BJ (cell line): ENCODE data around the gene EID1. TPM values are rescaled to one million over a fixed set of nuclear protein-coding genes. Genes with fewer than 3 reads are reported as not detected.

ENCODE experiments used
- CTCF ChIA-PET: fragments of 350-600 bp; formaldehyde crosslinking; extraction: SDS; loops from one replicate; lab custom pipeline; 2021; ENCODE audit warnings: antibody characterized with exemption, inconsistent platforms; lab: Yijun Ruan, JAX
- POLR2A ChIA-PET: fragments of 300-600 bp; sonication (Branson Sonifier 250); formaldehyde crosslinking; extraction: SDS; loops from one replicate; lab custom pipeline; 2021; ENCODE audit warnings: antibody characterized with exemption; lab: Charles Lee
- DNase-seq: peaks from one replicate; pipeline ENCODE4 v3.0.0-alpha.2; 2011; ENCODE audit warnings: low read depth
- H3K27me3 ChIP-seq: 2 replicates; pipeline ENCODE4 v1.6.0; 2011; ENCODE audit warnings: low read length; ENCODE audit not compliant: control insufficient read depth, insufficient read depth
- H3K36me3 ChIP-seq: 2 replicates; pipeline ENCODE4 v1.5.1; 2011; ENCODE audit warnings: low read length; ENCODE audit not compliant: control insufficient read depth, insufficient read depth
- H3K4me3 ChIP-seq: 2 replicates; pipeline ENCODE4 v1.5.1; 2011; ENCODE audit warnings: low read depth, mild to moderate bottlenecking, control low read depth, low read length
- polyA plus RNA-seq: library from polyadenylated mRNA; depleted of rRNA; stranded (reverse); fragments of >200 nt; gene quantifications from 2 replicates; pipeline ENCODE4 v1.2.3, GENCODE V29; 2011; rRNA removed
- TF ChIP-seq, protein P1 (sequence below): IDR thresholded peaks from 2 replicates; pipeline ENCODE4 v1.5.1; 2011; ENCODE audit warnings: low read depth, mild to moderate bottlenecking, control low read depth, inconsistent platforms, low read length, moderate library complexity; ENCODE audit not compliant: insufficient read depth

Gene EID1
- polyA plus RNA-seq, 1 experiment = 165 TPM

DNA sequence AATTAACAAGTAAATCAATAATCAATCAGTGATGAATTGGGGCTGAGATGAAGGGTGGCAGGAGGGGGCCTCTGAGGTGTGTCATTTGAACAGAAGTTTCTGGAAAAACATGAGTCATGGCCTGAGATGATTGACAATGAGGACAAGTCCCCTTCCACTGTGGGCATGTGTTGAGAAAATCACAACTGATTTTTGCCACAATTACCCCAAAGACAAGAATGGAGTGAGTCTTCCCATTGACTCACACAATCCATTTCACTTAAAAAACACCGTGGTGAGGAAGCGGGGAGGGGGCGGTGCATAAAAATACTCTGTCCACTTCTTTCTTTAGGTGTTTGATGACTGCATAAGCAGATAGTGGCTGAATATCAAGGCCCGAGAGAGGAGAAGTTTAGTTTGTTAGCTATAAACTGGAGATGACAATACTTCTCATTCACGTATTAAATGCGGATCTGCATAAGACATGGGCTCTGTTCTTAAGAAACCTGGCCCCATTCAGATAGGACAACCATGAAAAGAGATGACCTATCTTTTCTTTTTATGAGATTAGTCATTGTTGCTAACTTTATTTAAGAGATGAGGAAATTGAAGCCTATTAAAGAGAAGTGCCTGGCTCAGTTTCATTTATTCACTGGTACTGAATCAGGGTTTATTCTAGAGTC, 51.1 kb downstream of the EID1 start:
- POLR2A ChIA-PET = no interaction called here
- Histone ChIP-seq H3K36me3 (no peaks in the 10 kb centered on the region), H3K4me3 (no peak overlapping the region), H3K27me3 (no peaks in the 10 kb centered on the region)
- CTCF ChIA-PET = no interaction called here
- TF ChIP-seq, protein P1, sequence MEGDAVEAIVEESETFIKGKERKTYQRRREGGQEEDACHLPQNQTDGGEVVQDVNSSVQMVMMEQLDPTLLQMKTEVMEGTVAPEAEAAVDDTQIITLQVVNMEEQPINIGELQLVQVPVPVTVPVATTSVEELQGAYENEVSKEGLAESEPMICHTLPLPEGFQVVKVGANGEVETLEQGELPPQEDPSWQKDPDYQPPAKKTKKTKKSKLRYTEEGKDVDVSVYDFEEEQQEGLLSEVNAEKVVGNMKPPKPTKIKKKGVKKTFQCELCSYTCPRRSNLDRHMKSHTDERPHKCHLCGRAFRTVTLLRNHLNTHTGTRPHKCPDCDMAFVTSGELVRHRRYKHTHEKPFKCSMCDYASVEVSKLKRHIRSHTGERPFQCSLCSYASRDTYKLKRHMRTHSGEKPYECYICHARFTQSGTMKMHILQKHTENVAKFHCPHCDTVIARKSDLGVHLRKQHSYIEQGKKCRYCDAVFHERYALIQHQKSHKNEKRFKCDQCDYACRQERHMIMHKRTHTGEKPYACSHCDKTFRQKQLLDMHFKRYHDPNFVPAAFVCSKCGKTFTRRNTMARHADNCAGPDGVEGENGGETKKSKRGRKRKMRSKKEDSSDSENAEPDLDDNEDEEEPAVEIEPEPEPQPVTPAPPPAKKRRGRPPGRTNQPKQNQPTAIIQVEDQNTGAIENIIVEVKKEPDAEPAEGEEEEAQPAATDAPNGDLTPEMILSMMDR = no peak
- no peak for DNase-seq

DNA sequence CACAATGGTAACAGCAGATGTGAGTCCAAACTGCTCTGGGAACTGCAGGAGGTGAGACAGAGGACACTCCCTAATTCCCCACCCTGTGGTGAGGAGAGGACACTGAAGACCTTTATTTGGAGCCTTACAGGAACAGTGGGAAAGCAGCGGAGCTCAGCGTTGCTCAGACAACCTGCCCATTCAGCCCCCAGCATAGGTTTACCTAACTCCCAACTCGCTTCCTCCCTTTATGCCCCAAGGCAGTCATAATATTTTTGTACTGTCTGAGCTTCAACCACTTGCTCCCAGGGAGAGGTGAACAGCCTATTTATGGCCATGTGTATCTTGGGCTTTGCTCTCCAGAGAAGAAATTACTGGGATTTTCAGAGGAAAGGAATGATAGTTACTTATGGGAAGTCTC, 51.7 kb downstream of the EID1 start:
- CTCF ChIA-PET = interaction anchor here (1.5 kb wide), 1 partner anchor 17 kb away, joined by 3 read pairs; no protein-coding TSS in a partner anchor
- H3K36me3 ChIP-seq = no peaks in the 10 kb centered on the region
- POLR2A ChIA-PET = no interaction called here
- TF ChIP-seq, protein P1 = no peak
- DNase-seq = no peak
- H3K27me3 ChIP-seq = no peaks in the 10 kb centered on the region
- no peak overlapping the region for H3K4me3 ChIP-seq

Other genes starting within 250 kb of the EID1 start
- 565 and 572 TPM in 2 replicates for gene FBN1, start 232.4 kb upstream of the EID1 start, polyA plus RNA-seq
- 0.77 and 1.4 TPM in 2 replicates for gene CEP152, start 67.1 kb upstream of the EID1 start, polyA plus RNA-seq
- 0.74 and 0.86 TPM in 2 replicates for gene SHC4, start 85.8 kb downstream of the EID1 start, polyA plus RNA-seq
- 23.8 and 33.6 TPM in 2 replicates for gene SECISBP2L, start 168.3 kb downstream of the EID1 start, polyA plus RNA-seq